Measurements from ENCODE around the gene PAIP2. TPM values are rescaled to one million over a fixed set of nuclear protein-coding genes. Genes with fewer than 3 reads are reported as not detected.
"Not testable (repeated sequence)": the region's sequence is repeated elsewhere in the genome, so short reads cannot be mapped to it uniquely, and the experiment has no call there.

The PAIP2 gene
- total and polyA plus RNA-seq, 7 experiments from 2014 or later, result 88.8 to 417 (median 119) TPM

- H3K4me3 Mint-ChIP-seq, result peak overlapping the region in 1 of 10 donors; percentile 57
- H3K27me3 ChIP-seq (ENCODE audit: control insufficient read depth in 2 of 2, insufficient read depth in 2 of 2, low read length in 2 of 2); H3K27ac ChIP-seq (ENCODE audit: low read depth, low read length); H3K27me3 Mint-ChIP-seq; H3K27ac Mint-ChIP-seq; DNase-seq; H3K9me3 ChIP-seq (ENCODE audit: control insufficient read depth in 2 of 3, low read length in 3 of 3); H3K9me3 Mint-ChIP-seq; ATAC-seq; H3K36me3 ChIP-seq (ENCODE audit: control insufficient read depth in 2 of 3, insufficient read depth in 3 of 3, low read length in 3 of 3); H3K4me3 ChIP-seq (ENCODE audit: low read length): not testable (repeated sequence)
- POLR2A ChIA-PET, result interaction anchor here (0.7 kb wide), 1 partner anchor 48 kb away, joined by 3 read pairs; no protein-coding TSS in a partner anchor
- H3K36me3 Mint-ChIP-seq, result peaks cover 0 to 23% (median 17%) of the 10 kb centered on the region in 5 donors
- intact Hi-C loops (cut with micrococcal nuclease), result loop anchor here (10.0 kb wide), 2 partner anchors 1013 to 1057 kb away; partner anchors contain the start of genes ANKHD1 (in 1 of the 2), CDC25C (in 1 of the 2) and FAM53C (in 1 of the 2)
- peaks cover 18 to 21% of the 10 kb centered on the region in 2 donors for H3K4me1 ChIP-seq (ENCODE audit: control insufficient read depth in 2 of 2, insufficient read depth in 2 of 2, low read length in 2 of 2)
- H3K4me1 Mint-ChIP-seq, result peaks cover 39 to 84% (median 65%) of the 10 kb centered on the region in 7 donors
- CTCF ChIA-PET, result interaction anchor here (0.6 kb wide), 1 partner anchor 1170 kb away, joined by 4 read pairs; no protein-coding TSS in a partner anchor
Measured at GRCh38 chr5:139347863-139348262, 6.2 kb downstream of the PAIP2 start.

GRCh38 chr5:139354186-139354585 lies 12.5 kb downstream of the PAIP2 start:
- H3K27ac ChIP-seq (ENCODE audit: low read depth, low read length), result no peak overlapping the region
- DNase-seq, result no peak
- peaks cover 0 to 7% (median 0%) of the 10 kb centered on the region in 11 donors for H3K9me3 Mint-ChIP-seq
- ChIA-PET CTCF (no interaction called here), POLR2A (interaction anchor here (1.1 kb wide), 1 partner anchor 12 kb away, joined by 4 read pairs; the partner anchor contains the start of gene PAIP2)
- H3K27me3 Mint-ChIP-seq, result no peaks in the 10 kb centered on the region
- H3K4me3 Mint-ChIP-seq, result peak overlapping the region in 2 of 10 donors; percentile 3 to 20
- H3K27ac Mint-ChIP-seq, result peak overlapping the region in 3 of 9 donors; percentile 18 to 68 (median 51)
- no peaks in the 10 kb centered on the region for H3K9me3 ChIP-seq (ENCODE audit: control insufficient read depth in 2 of 3, low read length in 3 of 3)
- ATAC-seq, result no peak
- H3K4me1 Mint-ChIP-seq, result peaks cover 19 to 67% (median 52%) of the 10 kb centered on the region in 7 donors
- peaks cover 0 to 8% (median 0%) of the 10 kb centered on the region in 3 experiments for H3K36me3 ChIP-seq (ENCODE audit: control insufficient read depth in 2 of 3, insufficient read depth in 3 of 3, low read length in 3 of 3)
- no peak overlapping the region for H3K4me3 ChIP-seq (ENCODE audit: low read length)
- H3K4me1 ChIP-seq (ENCODE audit: control insufficient read depth in 2 of 2, insufficient read depth in 2 of 2, low read length in 2 of 2), result no peaks in the 10 kb centered on the region
- intact Hi-C loops (cut with micrococcal nuclease), result no loop called here
- no peaks in the 10 kb centered on the region for H3K27me3 ChIP-seq (ENCODE audit: control insufficient read depth in 2 of 2, insufficient read depth in 2 of 2, low read length in 2 of 2)
- H3K36me3 Mint-ChIP-seq, result peaks cover 0 to 23% (median 13%) of the 10 kb centered on the region in 5 donors

GRCh38 chr5:139355900-139356299 lies 14.2 kb downstream of the PAIP2 start:
- Mint-ChIP-seq H3K4me1 (peaks cover 23 to 63% (median 54%) of the 10 kb centered on the region in 7 donors), H3K4me3 (peak overlapping the region in 1 of 10 donors; percentile 30), H3K36me3 (peaks cover 0 to 26% (median 13%) of the 10 kb centered on the region in 5 donors)
- CTCF ChIA-PET, result interaction anchor here (1.0 kb wide), 1 partner anchor 19 kb away, joined by 3 read pairs; no protein-coding TSS in a partner anchor
- H3K27me3 Mint-ChIP-seq; ATAC-seq; H3K9me3 Mint-ChIP-seq; H3K9me3 ChIP-seq (ENCODE audit: control insufficient read depth in 2 of 3, low read length in 3 of 3); H3K27ac Mint-ChIP-seq; H3K4me3 ChIP-seq (ENCODE audit: low read length); intact Hi-C loops (cut with micrococcal nuclease); H3K36me3 ChIP-seq (ENCODE audit: control insufficient read depth in 2 of 3, insufficient read depth in 3 of 3, low read length in 3 of 3); H3K27me3 ChIP-seq (ENCODE audit: control insufficient read depth in 2 of 2, insufficient read depth in 2 of 2, low read length in 2 of 2); H3K4me1 ChIP-seq (ENCODE audit: control insufficient read depth in 2 of 2, insufficient read depth in 2 of 2, low read length in 2 of 2); H3K27ac ChIP-seq (ENCODE audit: low read depth, low read length); POLR2A ChIA-PET; DNase-seq: not testable (repeated sequence)

- Histone ChIP-seq H3K9me3 (ENCODE audit: control insufficient read depth in 2 of 3, low read length in 3 of 3) (no peaks in the 10 kb centered on the region), H3K4me3 (ENCODE audit: low read length) (no peak overlapping the region), H3K36me3 (ENCODE audit: control insufficient read depth in 2 of 3, insufficient read depth in 3 of 3, low read length in 3 of 3) (peaks cover 0 to 6% (median 0%) of the 10 kb centered on the region in 3 experiments), H3K4me1 (ENCODE audit: control insufficient read depth in 2 of 2, insufficient read depth in 2 of 2, low read length in 2 of 2) (no peaks in the 10 kb centered on the region), H3K27ac (ENCODE audit: low read depth, low read length) (no peak overlapping the region), H3K27me3 (ENCODE audit: control insufficient read depth in 2 of 2, insufficient read depth in 2 of 2, low read length in 2 of 2) (no peaks in the 10 kb centered on the region)
- Mint-ChIP-seq H3K27me3 (no peaks in the 10 kb centered on the region), H3K4me3 (no peak overlapping the region), H3K27ac (no peak overlapping the region), H3K4me1 (peaks cover 29 to 48% (median 42%) of the 10 kb centered on the region in 7 donors), H3K36me3 (peaks cover 0 to 24% (median 13%) of the 10 kb centered on the region in 5 donors), H3K9me3 (peaks cover 0 to 7% (median 0%) of the 10 kb centered on the region in 11 donors)
- no peak for ATAC-seq
- ChIA-PET POLR2A (interaction anchor here (0.6 to 2.2 kb wide), 3 partner anchors 10 to 35 kb away, joined by 4 to 5 read pairs (median 5); partner anchors contain the start of gene PAIP2), CTCF (interaction anchor here (0.7 kb wide), 1 partner anchor 16 kb away, joined by 3 read pairs; the partner anchor contains the start of gene PAIP2)
- intact Hi-C loops (cut with micrococcal nuclease), result no loop called here
- DNase-seq, result no peak
Measured at GRCh38 chr5:139358064-139358463, 16.4 kb downstream of the PAIP2 start.

GRCh38 chr5:139360384-139360783 lies 18.7 kb downstream of the PAIP2 start:
- ChIA-PET CTCF (interaction anchor here (0.6 to 1.1 kb wide), 2 partner anchors 46 to 56 kb away, joined by 3 read pairs; no protein-coding TSS in a partner anchor), POLR2A (no interaction called here)
- Mint-ChIP-seq H3K27me3 (no peaks in the 10 kb centered on the region), H3K27ac (peak overlapping the region in 1 of 9 donors; percentile 21), H3K4me3 (peak overlapping the region in 1 of 10 donors; percentile 15), H3K36me3 (peaks cover 4 to 32% (median 17%) of the 10 kb centered on the region in 5 donors), H3K9me3 (peaks cover 0 to 2% (median 0%) of the 10 kb centered on the region in 11 donors), H3K4me1 (peaks cover 21 to 38% (median 29%) of the 10 kb centered on the region in 7 donors)
- intact Hi-C loops (cut with micrococcal nuclease), result no loop called here
- no peak for ATAC-seq
- Histone ChIP-seq H3K4me1 (ENCODE audit: control insufficient read depth in 2 of 2, insufficient read depth in 2 of 2, low read length in 2 of 2) (no peaks in the 10 kb centered on the region), H3K4me3 (ENCODE audit: low read length) (no peak overlapping the region), H3K27ac (ENCODE audit: low read depth, low read length) (no peak overlapping the region), H3K36me3 (ENCODE audit: control insufficient read depth in 2 of 3, insufficient read depth in 3 of 3, low read length in 3 of 3) (peaks cover 7 to 20% (median 16%) of the 10 kb centered on the region in 3 experiments), H3K9me3 (ENCODE audit: control insufficient read depth in 2 of 3, low read length in 3 of 3) (no peaks in the 10 kb centered on the region), H3K27me3 (ENCODE audit: control insufficient read depth in 2 of 2, insufficient read depth in 2 of 2, low read length in 2 of 2) (no peaks in the 10 kb centered on the region)
- DNase-seq, result no peak

- peaks cover 16 to 29% (median 24%) of the 10 kb centered on the region in 7 donors for H3K4me1 Mint-ChIP-seq
- H3K9me3 Mint-ChIP-seq, result peaks cover 0 to 2% (median 0%) of the 10 kb centered on the region in 11 donors
- DNase-seq, result no peak
- Histone ChIP-seq H3K27me3 (ENCODE audit: control insufficient read depth in 2 of 2, insufficient read depth in 2 of 2, low read length in 2 of 2) (no peaks in the 10 kb centered on the region), H3K4me1 (ENCODE audit: control insufficient read depth in 2 of 2, insufficient read depth in 2 of 2, low read length in 2 of 2) (no peaks in the 10 kb centered on the region), H3K9me3 (ENCODE audit: control insufficient read depth in 2 of 3, low read length in 3 of 3) (no peaks in the 10 kb centered on the region), H3K36me3 (ENCODE audit: control insufficient read depth in 2 of 3, insufficient read depth in 3 of 3, low read length in 3 of 3) (peaks cover 7 to 35% (median 20%) of the 10 kb centered on the region in 3 experiments), H3K27ac (ENCODE audit: low read depth, low read length) (no peak overlapping the region), H3K4me3 (ENCODE audit: low read length) (no peak overlapping the region)
- ChIA-PET CTCF (no interaction called here), POLR2A (interaction anchor here (1.1 kb wide), 1 partner anchor 9 kb away, joined by 3 read pairs; no protein-coding TSS in a partner anchor)
- peak overlapping the region in 1 of 9 donors; percentile 18 for H3K27ac Mint-ChIP-seq
- peaks cover 4 to 43% (median 22%) of the 10 kb centered on the region in 5 donors for H3K36me3 Mint-ChIP-seq
- no peak for ATAC-seq
- no peaks in the 10 kb centered on the region for H3K27me3 Mint-ChIP-seq
- H3K4me3 Mint-ChIP-seq, result no peak overlapping the region
- intact Hi-C loops (cut with micrococcal nuclease), result no loop called here
Measured at GRCh38 chr5:139361835-139362429, 20.3 kb downstream of the PAIP2 start.
